ENCODE measurements around the gene FSIP1.

DNA sequence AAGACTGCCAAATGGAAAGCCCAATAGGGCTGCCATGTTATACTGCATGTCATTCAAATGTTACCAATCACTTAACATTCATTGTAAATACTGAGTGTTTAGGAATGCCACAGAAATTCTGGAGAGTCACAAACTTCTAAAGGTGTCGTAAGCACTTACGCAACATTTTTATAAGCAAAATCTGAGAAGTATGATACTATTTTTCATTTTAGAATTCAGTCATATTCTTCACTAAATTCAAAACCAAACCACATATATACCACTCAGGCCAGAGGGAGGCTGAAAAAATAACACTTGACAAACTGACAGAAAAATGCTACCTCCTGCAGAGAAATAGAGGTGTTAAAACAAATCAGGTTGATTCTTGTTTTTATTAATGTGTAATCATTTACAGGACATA, 112.0 kb downstream of the FSIP1 start:
- TF ChIP-seq CTCF (IDR thresholded peaks at IDR 0.05; ENCODE audit: low read depth, low read length, poor library complexity, severe bottlenecking) (no peak), EZH2phosphoT487 (IDR thresholded peaks at IDR 0.05; ENCODE audit: borderline replicate concordance, low read length) (no peak)

All from DOHH2 (cell line).